SK-N-SH treated with all-trans-retinoic acid at 6 μM for 48 hours (cell line): ENCODE data around the gene SHOC2.

Source experiments
- ATAC-seq: fragments of 200-7000 bp; cut with Tn5 transposase; 3 replicates; pipeline ENCODE4 v1.9.1; 2020; ENCODE audit warnings: mild to moderate bottlenecking, moderate library complexity
- ARNTL ChIP-seq: fragments of 450-650 bp; formaldehyde crosslinking; IDR thresholded peaks from 2 replicates; pipeline ENCODE4 v1.5.0; 2020; ENCODE audit warnings: low read depth, mild to moderate bottlenecking, moderate library complexity, borderline replicate concordance
- BACH2 ChIP-seq: fragments of 250-450 bp; sonication (Bioruptor Pico); IDR thresholded peaks from 2 replicates; pipeline ENCODE4 v1.9.0; 2021; ENCODE audit warnings: mild to moderate bottlenecking, borderline replicate concordance
- CSDC2 ChIP-seq: fragments of 250-450 bp; sonication (Bioruptor Pico); IDR thresholded peaks from 2 replicates; pipeline ENCODE4 v1.5.0; 2020; ENCODE audit warnings: mild to moderate bottlenecking, moderate library complexity
- CSRNP3 ChIP-seq: fragments of 250-450 bp; sonication (Bioruptor Pico); IDR thresholded peaks from 2 replicates; pipeline ENCODE4 v1.5.1; 2021; ENCODE audit warnings: mild to moderate bottlenecking, moderate library complexity
- GLIS3 ChIP-seq: fragments of 250-450 bp; sonication (Bioruptor Pico); IDR thresholded peaks from 2 replicates; pipeline ENCODE4 v1.5.0; 2020; ENCODE audit warnings: mild to moderate bottlenecking, moderate library complexity
- ISL1 ChIP-seq: fragments of 250-450 bp; sonication (Bioruptor Pico); IDR thresholded peaks from 2 replicates; pipeline ENCODE4 v2.1.2; 2022; ENCODE audit warnings: mild to moderate bottlenecking, moderate library complexity
- OSR1 ChIP-seq: fragments of 250-450 bp; sonication (Bioruptor Pico); IDR thresholded peaks from 2 replicates; pipeline ENCODE4 v1.8.0; 2022; ENCODE audit warnings: moderate library complexity, mild to moderate bottlenecking, inconsistent platforms
- POU6F1 ChIP-seq: fragments of 250-450 bp; sonication (Bioruptor Pico); IDR thresholded peaks from 2 replicates; pipeline ENCODE4 v1.8.0; 2021; ENCODE audit warnings: low read depth, mild to moderate bottlenecking, moderate library complexity, borderline replicate concordance
- RARB ChIP-seq: fragments of 250-450 bp; sonication (Bioruptor Pico); IDR thresholded peaks from 2 replicates; pipeline ENCODE4 v1.8.0; 2021; ENCODE audit warnings: mild to moderate bottlenecking, moderate library complexity
- SNAI2 ChIP-seq: fragments of 250-450 bp; sonication (Bioruptor Pico); IDR thresholded peaks from 2 replicates; pipeline ENCODE4 v1.5.0; 2020; ENCODE audit warnings: mild to moderate bottlenecking, moderate library complexity
- TCF4 ChIP-seq: fragments of 250-450 bp; sonication (Bioruptor Pico); IDR thresholded peaks from 2 replicates; pipeline ENCODE4 v1.8.0; 2021; ENCODE audit warnings: mild to moderate bottlenecking, moderate library complexity, borderline replicate concordance
- TSHZ2 ChIP-seq: fragments of 250-450 bp; sonication (Bioruptor Pico); IDR thresholded peaks from 2 replicates; pipeline ENCODE4 v1.5.0; 2020; ENCODE audit warnings: mild to moderate bottlenecking, moderate library complexity
- ZC3H10 ChIP-seq: fragments of 250-450 bp; sonication (Bioruptor Pico); IDR thresholded peaks from 2 replicates; pipeline ENCODE4 v1.5.1; 2021; ENCODE audit warnings: mild to moderate bottlenecking, moderate library complexity
- ZFP3 ChIP-seq: fragments of 250-450 bp; sonication (Bioruptor Pico); IDR thresholded peaks from 2 replicates; pipeline ENCODE4 v1.5.0; 2020; ENCODE audit warnings: mild to moderate bottlenecking, moderate library complexity
- ZNF70 ChIP-seq: fragments of 450-650 bp; formaldehyde crosslinking; IDR thresholded peaks from 2 replicates; pipeline ENCODE4 v1.5.0; 2020; ENCODE audit warnings: mild to moderate bottlenecking, moderate library complexity
- ZNF8 ChIP-seq: fragments of 450-650 bp; formaldehyde crosslinking; IDR thresholded peaks from 2 replicates; pipeline ENCODE4 v1.5.0; 2020; ENCODE audit warnings: mild to moderate bottlenecking, moderate library complexity

The SHOC2 gene

GRCh38 chr10:110873951-110874350 lies 45.5 kb upstream of the SHOC2 start (continued):
- TF ChIP-seq ARNTL, result no peak
- TF ChIP-seq ZNF70 (CRISPR knock-in tag), result no peak
- TF ChIP-seq CSRNP3 (CRISPR knock-in tag), result no peak
- no peak for TF ChIP-seq ZFP3 (CRISPR knock-in tag)
- TF ChIP-seq POU6F1 (CRISPR knock-in tag), result no peak
- no peak for TF ChIP-seq TCF4 (CRISPR knock-in tag)

- no peak for ATAC-seq
- TF ChIP-seq ZC3H10 (CRISPR knock-in tag) (no peak), CSDC2 (no peak), POU6F1 (CRISPR knock-in tag) (no peak), ZNF70 (CRISPR knock-in tag) (no peak), ZNF8 (CRISPR knock-in tag) (no peak)
These were observed 43.4 kb upstream of the SHOC2 start for GRCh38 chr10:110876000-110876399.

- no peak for ATAC-seq
- TF ChIP-seq BACH2 (CRISPR knock-in tag) (no peak), ISL1 (CRISPR knock-in tag) (no peak), TSHZ2 (CRISPR knock-in tag) (no peak), ARNTL (no peak)
These were observed 42.6 kb upstream of the SHOC2 start for GRCh38 chr10:110876788-110877187.

GRCh38 chr10:110880012-110880411 lies 39.4 kb upstream of the SHOC2 start:
- no peak for ATAC-seq
- no peak for TF ChIP-seq ZNF70 (CRISPR knock-in tag)
- TF ChIP-seq ZFP3 (CRISPR knock-in tag), result no peak
- TF ChIP-seq ARNTL, result no peak
- TF ChIP-seq ZNF8 (CRISPR knock-in tag), result no peak
- no peak for TF ChIP-seq GLIS3 (CRISPR knock-in tag)
- no peak for TF ChIP-seq TSHZ2 (CRISPR knock-in tag)
- TF ChIP-seq BACH2 (CRISPR knock-in tag), result no peak
- no peak for TF ChIP-seq CSDC2
- no peak for TF ChIP-seq CSRNP3 (CRISPR knock-in tag)
- TF ChIP-seq OSR1, result no peak
- TF ChIP-seq RARB (CRISPR knock-in tag), result no peak
- no peak for TF ChIP-seq SNAI2 (CRISPR knock-in tag)
- TF ChIP-seq, all 23 proteins: peak for 0
